Activated CD4-positive, alpha-beta T cell treated with anti-CD3 and anti-CD28 coated beads, Interleukin-10, Interleukin-2, amounts not matched to agents 100 ng/mL and 50 ng/mL, durations not matched to agents 16 hours and 8 hours (primary cell): ENCODE data around the gene DIO2.

Experiments used
- DNase-seq: peaks from one replicate; pipeline ENCODE4 v3.0.0-alpha.2; 2020

The DIO2 gene

DNA sequence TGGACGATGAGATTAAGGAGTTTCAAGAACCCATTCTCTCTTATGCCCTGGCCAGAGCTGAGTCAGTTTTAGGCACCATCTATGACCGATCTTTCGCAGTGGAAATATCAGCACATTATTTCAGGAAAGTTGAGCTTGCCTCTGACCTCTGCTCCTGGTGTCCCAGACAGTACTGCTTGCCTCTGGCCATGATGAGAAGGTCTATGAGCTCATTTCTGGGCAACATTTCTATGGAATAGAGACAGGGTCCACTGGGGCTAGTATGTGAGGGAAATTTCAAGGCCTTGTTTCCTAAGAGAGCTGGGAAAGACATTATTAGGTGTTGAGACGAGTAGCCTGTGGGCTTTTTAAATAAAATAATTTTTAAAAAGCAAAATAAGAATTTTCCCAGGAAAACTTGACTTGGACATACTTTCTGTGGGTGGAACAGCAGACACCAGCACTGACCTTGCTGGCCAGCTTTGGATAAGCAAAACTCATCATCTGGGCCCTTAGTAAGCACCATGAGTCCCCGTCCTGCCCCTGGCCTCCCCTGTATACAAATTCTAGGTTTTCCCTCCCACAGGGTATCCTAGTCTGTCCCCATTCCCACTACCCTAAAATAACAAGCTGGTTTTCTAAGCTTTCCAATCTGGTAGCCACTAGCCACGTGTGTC, 43.4 kb downstream of the DIO2 start:
- no peak for DNase-seq

DNA sequence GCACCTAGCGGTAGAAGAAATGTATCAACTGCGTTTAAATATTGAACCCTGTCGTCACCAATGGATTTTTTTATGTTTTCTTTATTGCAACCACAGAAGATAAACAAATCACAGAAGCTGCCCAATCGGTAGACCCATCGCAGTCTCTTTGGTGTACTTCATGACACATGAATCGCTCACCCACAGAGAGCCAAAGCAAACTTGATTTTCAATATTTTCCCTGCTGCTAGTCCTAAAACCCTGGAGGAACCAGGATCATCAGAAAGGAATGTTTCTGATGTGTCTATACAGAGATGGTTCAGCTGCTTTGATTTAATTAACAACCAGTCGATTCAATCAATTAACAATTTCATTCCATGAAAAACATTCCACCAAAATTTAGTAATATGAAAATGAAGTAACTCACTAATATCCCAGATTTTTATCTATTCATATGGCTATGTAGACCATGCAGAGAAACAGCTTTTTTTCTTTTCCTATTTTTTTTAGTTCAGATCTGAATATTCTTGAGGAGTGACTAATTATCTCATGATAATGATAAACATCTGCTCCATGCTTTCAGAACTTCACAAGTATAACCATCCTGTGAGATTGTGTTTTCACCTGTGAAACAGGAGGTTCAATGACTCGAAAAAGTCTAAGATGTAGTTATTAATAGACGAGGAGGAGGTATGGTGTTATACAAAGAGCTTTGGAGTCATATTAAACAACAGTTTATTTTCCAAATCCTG, 46.1 kb downstream of the DIO2 start:
- no peak for DNase-seq

DNA sequence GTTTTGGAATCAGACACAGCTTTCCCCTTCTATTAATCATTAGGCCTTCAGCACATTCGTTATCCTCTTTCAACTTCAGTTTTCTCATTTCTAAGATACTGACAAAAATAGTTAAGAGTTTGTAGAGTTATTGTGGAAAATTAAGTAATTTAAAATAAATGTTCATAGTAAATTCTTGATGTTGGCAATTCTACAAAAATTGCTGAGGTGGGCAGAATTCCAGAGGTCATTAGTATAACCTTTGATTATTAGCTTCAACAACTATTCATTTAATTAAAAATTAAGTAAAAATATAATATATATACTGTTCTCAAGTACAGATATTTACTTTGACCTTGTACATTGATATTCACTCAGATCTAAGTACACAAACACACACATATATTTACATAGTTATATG, 58.5 kb downstream of the DIO2 start:
- no peak for DNase-seq

DNA sequence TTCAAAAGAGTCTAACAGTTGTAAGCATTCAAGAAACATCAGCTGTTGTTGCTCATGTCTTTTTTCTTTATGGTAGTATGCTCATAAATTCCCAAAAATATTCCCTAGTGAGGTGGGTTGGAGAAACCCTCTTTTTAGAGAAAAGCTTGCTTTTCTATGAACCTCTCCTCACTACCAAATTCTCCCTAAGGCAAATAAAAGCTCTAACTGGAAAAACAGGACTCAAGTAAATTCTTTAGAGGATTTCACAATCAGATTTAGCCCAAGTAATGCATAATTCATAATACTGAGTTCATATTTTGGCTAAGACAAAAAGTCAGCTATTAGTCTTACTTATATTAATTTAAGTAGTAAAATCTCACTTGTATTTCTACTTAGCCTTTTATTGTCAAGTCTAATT, 59.1 kb downstream of the DIO2 start:
- no peak for DNase-seq

DNA sequence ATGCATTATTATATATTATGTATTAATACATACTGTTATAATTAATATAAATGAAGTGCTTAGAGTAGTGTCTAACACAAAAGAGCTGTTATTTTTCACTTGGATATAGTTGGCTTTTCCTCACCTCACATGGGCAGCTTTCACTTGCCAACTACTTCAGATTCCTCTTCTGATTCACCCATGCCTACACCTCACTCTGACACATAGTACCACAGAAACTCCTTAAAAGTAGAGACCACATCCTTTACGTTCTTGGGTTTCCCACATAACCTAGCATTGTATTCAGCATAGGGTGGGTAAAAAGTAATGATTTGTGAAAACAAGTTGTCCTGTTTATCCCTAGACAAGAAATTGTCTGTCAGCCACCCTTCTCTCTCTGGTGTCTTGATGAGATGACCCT, 61.0 kb downstream of the DIO2 start:
- no peak for DNase-seq
